ENCODE results near the gene DNAI1. TPM values are rescaled to one million over a fixed set of nuclear protein-coding genes. Genes with fewer than 3 reads are reported as not detected.

The DNAI1 gene
- total and polyA plus RNA-seq, 2 of the 13 experiments (the other 11 are each of a cell fraction or from before 2014, with no cell fraction given): not detected

DNA sequence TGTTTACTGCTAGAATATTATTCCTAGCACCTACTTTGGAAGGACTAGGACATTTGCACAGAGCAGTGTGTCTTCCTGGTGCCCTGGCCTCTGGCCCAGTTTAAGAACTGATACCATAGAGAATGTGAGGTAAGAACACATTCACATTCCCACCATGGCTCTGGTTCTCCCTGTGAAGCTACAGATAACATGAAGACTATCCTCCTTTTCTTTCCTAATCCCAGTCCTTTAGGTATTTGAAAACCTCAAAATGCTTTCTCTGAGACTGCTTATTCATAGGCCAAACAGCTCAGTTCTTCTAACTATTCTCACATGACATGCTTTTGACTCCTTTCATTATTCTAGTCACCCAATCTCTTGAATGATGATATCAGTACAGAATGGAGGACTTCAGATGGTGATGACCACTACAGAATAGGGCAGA is 12.1 kb upstream of the DNAI1 start:
- intact Hi-C loops (cut with micrococcal nuclease; ENCODE audit: unreplicated experiment): no loop called here
- no peaks in the 10 kb centered on the region for H3K27me3 ChIP-seq (ENCODE audit: control insufficient read depth in 1 of 2, insufficient read depth in 2 of 2, low read length in 2 of 2)
- BruUV-seq (replicated peaks): no TSS peak
- POLR2A ChIA-PET: no interaction called here
- no peak overlapping the region for H3K4me2 ChIP-seq (ENCODE audit: low read depth, low read length)
- no peak overlapping the region for H3K4me3 ChIP-seq (replicated peaks in 1 of 3; ENCODE audit: insufficient read depth in 1 of 3, low read depth in 2 of 3, low read length in 3 of 3)
- DNase-seq (ENCODE audit: low spot score) (no peak), ATAC-seq (no peak), FAIRE-seq (no peak)
- peaks cover 2% of the 10 kb centered on the region for H3K79me2 ChIP-seq (ENCODE audit: insufficient read depth, low read length)
- H4K20me1 ChIP-seq (ENCODE audit: insufficient read depth, low read length): no peaks in the 10 kb centered on the region
- no peak overlapping the region for H3K27ac ChIP-seq (ENCODE audit: extremely low read length, insufficient read depth, low read length)
- H3K36me3 ChIP-seq (replicated peaks in 1 of 2; ENCODE audit: control insufficient read depth in 1 of 2, insufficient read depth in 2 of 2, low read length in 2 of 2): no peaks in the 10 kb centered on the region
- no peaks in the 10 kb centered on the region for H3K9me3 ChIP-seq (ENCODE audit: low read length)
- CTCF ChIA-PET (ENCODE audit: low intra/inter-chr PET ratio, low total read pairs): no interaction called here
- TF ChIP-seq ZNF883 (CRISPR knock-in tag; IDR thresholded peaks at IDR 0.05; ENCODE audit: not compliant biosample characterization) (no peak), MTA3 (CRISPR knock-in tag; IDR thresholded peaks at IDR 0.05) (no peak), NPAS2 (CRISPR knock-in tag; IDR thresholded peaks at IDR 0.05; ENCODE audit: borderline replicate concordance) (no peak), FOXA1 (IDR thresholded peaks at IDR 0.05) (no peak), FOXA1 (CRISPR knock-in tag; IDR thresholded peaks at IDR 0.05) (no peak), KDM3A (CRISPR knock-in tag; IDR thresholded peaks at IDR 0.05; ENCODE audit: low read depth) (no peak), ZNF570 (CRISPR knock-in tag; IDR thresholded peaks at IDR 0.05; ENCODE audit: borderline replicate concordance) (no peak), THYN1 (CRISPR knock-in tag; IDR thresholded peaks at IDR 0.05; ENCODE audit: borderline replicate concordance, low read depth) (no peak), HES4 (CRISPR knock-in tag; IDR thresholded peaks at IDR 0.05; ENCODE audit: borderline replicate concordance) (no peak), CENPX (CRISPR knock-in tag; IDR thresholded peaks at IDR 0.05) (no peak), SNRNP70 (IDR thresholded peaks at IDR 0.05; ENCODE audit: low read depth, low read length) (no peak), ZNF263 (CRISPR knock-in tag; IDR thresholded peaks at IDR 0.05) (no peak)
- TF ChIP-seq, protein P1, sequence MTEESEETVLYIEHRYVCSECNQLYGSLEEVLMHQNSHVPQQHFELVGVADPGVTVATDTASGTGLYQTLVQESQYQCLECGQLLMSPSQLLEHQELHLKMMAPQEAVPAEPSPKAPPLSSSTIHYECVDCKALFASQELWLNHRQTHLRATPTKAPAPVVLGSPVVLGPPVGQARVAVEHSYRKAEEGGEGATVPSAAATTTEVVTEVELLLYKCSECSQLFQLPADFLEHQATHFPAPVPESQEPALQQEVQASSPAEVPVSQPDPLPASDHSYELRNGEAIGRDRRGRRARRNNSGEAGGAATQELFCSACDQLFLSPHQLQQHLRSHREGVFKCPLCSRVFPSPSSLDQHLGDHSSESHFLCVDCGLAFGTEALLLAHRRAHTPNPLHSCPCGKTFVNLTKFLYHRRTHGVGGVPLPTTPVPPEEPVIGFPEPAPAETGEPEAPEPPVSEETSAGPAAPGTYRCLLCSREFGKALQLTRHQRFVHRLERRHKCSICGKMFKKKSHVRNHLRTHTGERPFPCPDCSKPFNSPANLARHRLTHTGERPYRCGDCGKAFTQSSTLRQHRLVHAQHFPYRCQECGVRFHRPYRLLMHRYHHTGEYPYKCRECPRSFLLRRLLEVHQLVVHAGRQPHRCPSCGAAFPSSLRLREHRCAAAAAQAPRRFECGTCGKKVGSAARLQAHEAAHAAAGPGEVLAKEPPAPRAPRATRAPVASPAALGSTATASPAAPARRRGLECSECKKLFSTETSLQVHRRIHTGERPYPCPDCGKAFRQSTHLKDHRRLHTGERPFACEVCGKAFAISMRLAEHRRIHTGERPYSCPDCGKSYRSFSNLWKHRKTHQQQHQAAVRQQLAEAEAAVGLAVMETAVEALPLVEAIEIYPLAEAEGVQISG (CRISPR knock-in tag; IDR thresholded peaks at IDR 0.05): no peak
- TF ChIP-seq, protein P2, sequence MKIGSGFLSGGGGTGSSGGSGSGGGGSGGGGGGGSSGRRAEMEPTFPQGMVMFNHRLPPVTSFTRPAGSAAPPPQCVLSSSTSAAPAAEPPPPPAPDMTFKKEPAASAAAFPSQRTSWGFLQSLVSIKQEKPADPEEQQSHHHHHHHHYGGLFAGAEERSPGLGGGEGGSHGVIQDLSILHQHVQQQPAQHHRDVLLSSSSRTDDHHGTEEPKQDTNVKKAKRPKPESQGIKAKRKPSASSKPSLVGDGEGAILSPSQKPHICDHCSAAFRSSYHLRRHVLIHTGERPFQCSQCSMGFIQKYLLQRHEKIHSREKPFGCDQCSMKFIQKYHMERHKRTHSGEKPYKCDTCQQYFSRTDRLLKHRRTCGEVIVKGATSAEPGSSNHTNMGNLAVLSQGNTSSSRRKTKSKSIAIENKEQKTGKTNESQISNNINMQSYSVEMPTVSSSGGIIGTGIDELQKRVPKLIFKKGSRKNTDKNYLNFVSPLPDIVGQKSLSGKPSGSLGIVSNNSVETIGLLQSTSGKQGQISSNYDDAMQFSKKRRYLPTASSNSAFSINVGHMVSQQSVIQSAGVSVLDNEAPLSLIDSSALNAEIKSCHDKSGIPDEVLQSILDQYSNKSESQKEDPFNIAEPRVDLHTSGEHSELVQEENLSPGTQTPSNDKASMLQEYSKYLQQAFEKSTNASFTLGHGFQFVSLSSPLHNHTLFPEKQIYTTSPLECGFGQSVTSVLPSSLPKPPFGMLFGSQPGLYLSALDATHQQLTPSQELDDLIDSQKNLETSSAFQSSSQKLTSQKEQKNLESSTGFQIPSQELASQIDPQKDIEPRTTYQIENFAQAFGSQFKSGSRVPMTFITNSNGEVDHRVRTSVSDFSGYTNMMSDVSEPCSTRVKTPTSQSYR (CRISPR knock-in tag; IDR thresholded peaks at IDR 0.05; ENCODE audit: borderline replicate concordance): no peak
- TF ChIP-seq, protein P3, sequence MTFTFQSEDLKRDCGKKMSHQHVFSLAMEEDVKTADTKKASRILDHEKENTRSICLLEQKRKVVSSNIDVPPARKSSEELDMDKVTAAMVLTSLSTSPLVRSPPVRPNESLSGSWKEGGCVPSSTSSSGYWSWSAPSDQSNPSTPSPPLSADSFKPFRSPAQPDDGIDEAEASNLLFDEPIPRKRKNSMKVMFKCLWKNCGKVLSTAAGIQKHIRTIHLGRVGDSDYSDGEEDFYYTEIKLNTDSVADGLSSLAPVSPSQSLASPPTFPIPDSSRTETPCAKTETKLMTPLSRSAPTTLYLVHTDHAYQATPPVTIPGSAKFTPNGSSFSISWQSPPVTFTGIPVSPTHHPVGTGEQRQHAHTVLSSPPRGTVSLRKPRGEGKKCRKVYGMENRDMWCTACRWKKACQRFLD (CRISPR knock-in tag; IDR thresholded peaks at IDR 0.05; ENCODE audit: borderline replicate concordance): no peak
- TF ChIP-seq, protein P4, sequence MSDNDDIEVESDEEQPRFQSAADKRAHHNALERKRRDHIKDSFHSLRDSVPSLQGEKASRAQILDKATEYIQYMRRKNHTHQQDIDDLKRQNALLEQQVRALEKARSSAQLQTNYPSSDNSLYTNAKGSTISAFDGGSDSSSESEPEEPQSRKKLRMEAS (IDR thresholded peaks at IDR 0.05): no peak
- no peak overlapping the region for H2AFZ ChIP-seq (ENCODE audit: low read length)
- H3K9ac ChIP-seq (ENCODE audit: insufficient read depth, low read depth, low read length): no peak overlapping the region
- H3K4me1 ChIP-seq (ENCODE audit: insufficient read depth, low read length): peaks cover 10% of the 10 kb centered on the region; the same call in 1 of the 2 replicates
- in situ Hi-C loops (cut with HindIII; ENCODE audit: extremely low pct_ligation_motif_present, low pct_unique_long_range_greater_than_20kb): no loop called here

Data from HepG2 (cell line).